WTC11 (cell line): ENCODE results near the gene INCA1. TPM values are rescaled to one million over a fixed set of nuclear protein-coding genes. Genes with fewer than 3 reads are reported as not detected.

Experiments
- ATAC-seq: fragments of 200-7000 bp; cut with Tn5 transposase; 2 replicates; pipeline ENCODE4 v1.10.0; 2021; ENCODE audit warnings: mild to moderate bottlenecking, moderate library complexity
- CTCF ChIA-PET: fragments of 300-600 bp; sonication (Branson Sonifier 250); formaldehyde crosslinking; loops from one replicate; lab custom pipeline; 2021; ENCODE audit warnings: antibody characterized with exemption; lab: Charles Lee
- POLR2A ChIA-PET: fragments of 350-600 bp; sonication (Branson Sonifier 250); formaldehyde crosslinking; loops from one replicate; lab custom pipeline; 2021; ENCODE audit warnings: antibody characterized with exemption; lab: Charles Lee
- DNase-seq: peaks from one replicate; pipeline ENCODE4 v3.0.0; 2021; ENCODE audit warnings: low spot score
- H3K27ac Mint-ChIP-seq: 2 replicates; pipeline ENCODE4 v1.8.0; 2021; ENCODE audit warnings: mixed read lengths
- H3K27me3 Mint-ChIP-seq: 2 replicates; pipeline ENCODE4 v1.8.0; 2021; ENCODE audit warnings: low read depth, mild to moderate bottlenecking, moderate library complexity, mixed read lengths
- H3K36me3 Mint-ChIP-seq: 2 replicates; pipeline ENCODE4 v1.8.0; 2021; ENCODE audit warnings: mixed read lengths
- H3K4me1 Mint-ChIP-seq: 2 replicates; pipeline ENCODE4 v1.8.0; 2022; ENCODE audit warnings: mixed read lengths
- H3K4me3 Mint-ChIP-seq: 2 replicates; pipeline ENCODE4 v1.8.0; 2021; ENCODE audit warnings: mild to moderate bottlenecking, moderate library complexity, mixed read lengths
- H3K9me3 Mint-ChIP-seq: 2 replicates; pipeline ENCODE4 v1.8.0; 2021; ENCODE audit warnings: mixed read lengths
- CREM ChIP-seq: sonication (generic); formaldehyde crosslinking; IDR thresholded peaks from 2 replicates; pipeline ENCODE4 v1.8.1; 2022; ENCODE audit warnings: mild to moderate bottlenecking, missing genetic modification reagents, moderate library complexity
- ESRRA ChIP-seq: sonication (generic); formaldehyde crosslinking; IDR thresholded peaks from 2 replicates; pipeline ENCODE4 v1.8.1; 2022; ENCODE audit warnings: mild to moderate bottlenecking, missing genetic modification reagents, borderline replicate concordance
- FOXJ3 ChIP-seq: sonication (generic); formaldehyde crosslinking; IDR thresholded peaks from 2 replicates; pipeline ENCODE4 v1.9.0; 2021; ENCODE audit warnings: missing genetic modification reagents, mild to moderate bottlenecking, borderline replicate concordance
- FOXK1 ChIP-seq: sonication (generic); formaldehyde crosslinking; IDR thresholded peaks from 2 replicates; pipeline ENCODE4 v1.8.0; 2022; ENCODE audit warnings: mild to moderate bottlenecking, moderate library complexity, missing genetic modification reagents
- GTF2I ChIP-seq: fragments of 250-450 bp; sonication (Bioruptor Pico); conservative IDR thresholded peaks from 2 replicates; pipeline ENCODE4 v1.4.0; 2021; ENCODE audit warnings: mild to moderate bottlenecking
- KAT7 ChIP-seq: sonication (generic); formaldehyde crosslinking; IDR thresholded peaks from 2 replicates; pipeline ENCODE4 v1.8.1; 2023; ENCODE audit warnings: missing genetic modification reagents, mild to moderate bottlenecking, borderline replicate concordance
- MYBL2 ChIP-seq: sonication (generic); formaldehyde crosslinking; IDR thresholded peaks from 2 replicates; pipeline ENCODE4 v1.8.1; 2023; ENCODE audit warnings: mild to moderate bottlenecking, moderate library complexity, missing genetic modification reagents
- NR3C1 ChIP-seq: sonication (generic); formaldehyde crosslinking; conservative IDR thresholded peaks from 2 replicates; pipeline ENCODE4 v1.8.1; 2023; ENCODE audit warnings: low read depth, mild to moderate bottlenecking, missing genetic modification reagents
- RORB ChIP-seq: fragments of 250-450 bp; sonication (Bioruptor Pico); IDR thresholded peaks from 2 replicates; pipeline ENCODE4 v1.9.0; 2021; ENCODE audit warnings: mild to moderate bottlenecking
- SMAD3 ChIP-seq: sonication (generic); formaldehyde crosslinking; IDR thresholded peaks from 2 replicates; pipeline ENCODE4 v1.8.0; 2022; ENCODE audit warnings: missing genetic modification reagents, mild to moderate bottlenecking, borderline replicate concordance
- ZNF396 ChIP-seq: fragments of 250-450 bp; sonication (Bioruptor Pico); IDR thresholded peaks from 2 replicates; pipeline ENCODE4 v1.8.0; 2021; ENCODE audit warnings: mild to moderate bottlenecking, moderate library complexity, borderline replicate concordance
- total RNA-seq: library from RNA; stranded (reverse); gene quantifications from 3 replicates; pipeline ENCODE4 v1.2.3, GENCODE V29; 2021
- TF ChIP-seq, protein P1 (sequence below): sonication (generic); formaldehyde crosslinking; IDR thresholded peaks from 2 replicates; pipeline ENCODE4 v1.8.0; 2022; ENCODE audit warnings: mild to moderate bottlenecking, missing genetic modification reagents
- TF ChIP-seq, protein P2 (sequence below): fragments of 250-450 bp; sonication (Bioruptor Pico); IDR thresholded peaks from 2 replicates; pipeline ENCODE4 v1.9.0; 2021; ENCODE audit warnings: mild to moderate bottlenecking
- TF ChIP-seq, protein P3 (sequence below): fragments of 250-450 bp; sonication (Bioruptor Pico); IDR thresholded peaks from 2 replicates; pipeline ENCODE4 v1.9.0; 2021; ENCODE audit warnings: mild to moderate bottlenecking
- TF ChIP-seq, protein P4 (sequence below): sonication (generic); formaldehyde crosslinking; IDR thresholded peaks from 2 replicates; pipeline ENCODE4 v1.8.1; 2022; ENCODE audit warnings: low read depth, mild to moderate bottlenecking, moderate library complexity, missing genetic modification reagents, borderline replicate concordance
- TF ChIP-seq, protein P5 (sequence below): sonication (generic); formaldehyde crosslinking; IDR thresholded peaks from 2 replicates; pipeline ENCODE4 v1.8.1; 2022; ENCODE audit warnings: low read depth, missing genetic modification reagents, borderline replicate concordance
- TF ChIP-seq, protein P6 (sequence below): sonication (generic); formaldehyde crosslinking; IDR thresholded peaks from 2 replicates; pipeline ENCODE4 v1.8.0; 2023; ENCODE audit warnings: missing genetic modification reagents, mild to moderate bottlenecking, borderline replicate concordance
- TF ChIP-seq, protein P7 (sequence below): sonication (generic); formaldehyde crosslinking; IDR thresholded peaks from 2 replicates; pipeline ENCODE4 v1.8.1; 2022; ENCODE audit warnings: mild to moderate bottlenecking, moderate library complexity, missing genetic modification reagents
- TF ChIP-seq, protein P8 (sequence below): sonication (generic); formaldehyde crosslinking; IDR thresholded peaks from 2 replicates; pipeline ENCODE4 v1.8.0; 2022; ENCODE audit warnings: missing genetic modification reagents

INCA1 gene
- total RNA-seq, 1 experiment from 2014 or later: 0.61 TPM

DNA sequence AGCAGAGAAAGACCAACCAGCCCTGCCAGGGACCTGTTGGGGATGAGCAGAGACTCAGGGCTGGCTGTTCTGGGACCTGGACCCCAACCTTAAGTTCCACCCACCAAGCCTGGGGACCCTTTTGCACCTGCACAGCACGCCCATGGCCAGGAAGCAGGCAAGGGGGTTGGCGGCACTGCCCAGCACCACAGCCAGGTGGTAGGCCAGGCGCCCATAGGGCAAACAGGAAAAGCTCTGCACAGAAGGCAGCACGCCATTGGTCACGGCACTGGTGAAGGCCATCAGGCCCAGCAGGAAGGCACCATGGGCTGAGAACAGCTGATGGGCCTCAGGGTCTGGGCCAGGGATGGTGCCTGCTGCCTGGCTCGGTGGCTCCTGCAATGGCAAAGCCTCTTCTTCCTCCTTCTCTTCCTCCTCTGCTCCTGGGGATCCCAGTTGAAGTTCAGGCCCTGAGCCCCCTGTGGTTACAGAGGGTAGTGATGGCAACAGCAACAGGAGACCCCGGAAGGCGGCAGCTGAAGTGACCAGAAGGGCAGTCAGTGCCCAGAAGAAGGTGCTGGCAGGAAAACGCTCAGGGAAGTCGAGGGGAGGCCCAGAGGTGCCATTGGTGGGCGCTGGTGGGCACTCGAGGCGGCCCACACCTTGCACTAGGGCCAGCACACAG lies 36.2 kb upstream of the INCA1 start:
- H3K4me3 Mint-ChIP-seq: no peak overlapping the region
- H3K9me3 Mint-ChIP-seq: no peaks in the 10 kb centered on the region
- CTCF ChIA-PET: interaction anchor here (2.9 kb wide), 1 partner anchor 125 kb away, joined by 10 read pairs; no protein-coding TSS in a partner anchor
- no peaks in the 10 kb centered on the region for H3K4me1 Mint-ChIP-seq
- POLR2A ChIA-PET: no interaction called here
- no peak for TF ChIP-seq FOXK1 (CRISPR knock-in tag)
- TF ChIP-seq, protein P1, sequence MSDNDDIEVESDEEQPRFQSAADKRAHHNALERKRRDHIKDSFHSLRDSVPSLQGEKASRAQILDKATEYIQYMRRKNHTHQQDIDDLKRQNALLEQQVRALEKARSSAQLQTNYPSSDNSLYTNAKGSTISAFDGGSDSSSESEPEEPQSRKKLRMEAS (CRISPR knock-in tag): no peak
- TF ChIP-seq KAT7 (CRISPR knock-in tag): no peak
- no peak for TF ChIP-seq SMAD3 (CRISPR knock-in tag)
- TF ChIP-seq, protein P2, sequence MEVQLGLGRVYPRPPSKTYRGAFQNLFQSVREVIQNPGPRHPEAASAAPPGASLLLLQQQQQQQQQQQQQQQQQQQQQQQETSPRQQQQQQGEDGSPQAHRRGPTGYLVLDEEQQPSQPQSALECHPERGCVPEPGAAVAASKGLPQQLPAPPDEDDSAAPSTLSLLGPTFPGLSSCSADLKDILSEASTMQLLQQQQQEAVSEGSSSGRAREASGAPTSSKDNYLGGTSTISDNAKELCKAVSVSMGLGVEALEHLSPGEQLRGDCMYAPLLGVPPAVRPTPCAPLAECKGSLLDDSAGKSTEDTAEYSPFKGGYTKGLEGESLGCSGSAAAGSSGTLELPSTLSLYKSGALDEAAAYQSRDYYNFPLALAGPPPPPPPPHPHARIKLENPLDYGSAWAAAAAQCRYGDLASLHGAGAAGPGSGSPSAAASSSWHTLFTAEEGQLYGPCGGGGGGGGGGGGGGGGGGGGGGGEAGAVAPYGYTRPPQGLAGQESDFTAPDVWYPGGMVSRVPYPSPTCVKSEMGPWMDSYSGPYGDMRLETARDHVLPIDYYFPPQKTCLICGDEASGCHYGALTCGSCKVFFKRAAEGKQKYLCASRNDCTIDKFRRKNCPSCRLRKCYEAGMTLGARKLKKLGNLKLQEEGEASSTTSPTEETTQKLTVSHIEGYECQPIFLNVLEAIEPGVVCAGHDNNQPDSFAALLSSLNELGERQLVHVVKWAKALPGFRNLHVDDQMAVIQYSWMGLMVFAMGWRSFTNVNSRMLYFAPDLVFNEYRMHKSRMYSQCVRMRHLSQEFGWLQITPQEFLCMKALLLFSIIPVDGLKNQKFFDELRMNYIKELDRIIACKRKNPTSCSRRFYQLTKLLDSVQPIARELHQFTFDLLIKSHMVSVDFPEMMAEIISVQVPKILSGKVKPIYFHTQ (CRISPR knock-in tag): no peak
- TF ChIP-seq RORB (CRISPR knock-in tag): no peak
- no peak for TF ChIP-seq GTF2I (CRISPR knock-in tag)
- TF ChIP-seq, protein P3, sequence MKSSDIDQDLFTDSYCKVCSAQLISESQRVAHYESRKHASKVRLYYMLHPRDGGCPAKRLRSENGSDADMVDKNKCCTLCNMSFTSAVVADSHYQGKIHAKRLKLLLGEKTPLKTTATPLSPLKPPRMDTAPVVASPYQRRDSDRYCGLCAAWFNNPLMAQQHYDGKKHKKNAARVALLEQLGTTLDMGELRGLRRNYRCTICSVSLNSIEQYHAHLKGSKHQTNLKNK (CRISPR knock-in tag): no peak
- TF ChIP-seq ESRRA (CRISPR knock-in tag): no peak
- TF ChIP-seq, protein P4, sequence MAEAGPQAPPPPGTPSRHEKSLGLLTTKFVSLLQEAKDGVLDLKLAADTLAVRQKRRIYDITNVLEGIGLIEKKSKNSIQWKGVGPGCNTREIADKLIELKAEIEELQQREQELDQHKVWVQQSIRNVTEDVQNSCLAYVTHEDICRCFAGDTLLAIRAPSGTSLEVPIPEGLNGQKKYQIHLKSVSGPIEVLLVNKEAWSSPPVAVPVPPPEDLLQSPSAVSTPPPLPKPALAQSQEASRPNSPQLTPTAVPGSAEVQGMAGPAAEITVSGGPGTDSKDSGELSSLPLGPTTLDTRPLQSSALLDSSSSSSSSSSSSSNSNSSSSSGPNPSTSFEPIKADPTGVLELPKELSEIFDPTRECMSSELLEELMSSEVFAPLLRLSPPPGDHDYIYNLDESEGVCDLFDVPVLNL (CRISPR knock-in tag): no peak
- TF ChIP-seq, protein P5, sequence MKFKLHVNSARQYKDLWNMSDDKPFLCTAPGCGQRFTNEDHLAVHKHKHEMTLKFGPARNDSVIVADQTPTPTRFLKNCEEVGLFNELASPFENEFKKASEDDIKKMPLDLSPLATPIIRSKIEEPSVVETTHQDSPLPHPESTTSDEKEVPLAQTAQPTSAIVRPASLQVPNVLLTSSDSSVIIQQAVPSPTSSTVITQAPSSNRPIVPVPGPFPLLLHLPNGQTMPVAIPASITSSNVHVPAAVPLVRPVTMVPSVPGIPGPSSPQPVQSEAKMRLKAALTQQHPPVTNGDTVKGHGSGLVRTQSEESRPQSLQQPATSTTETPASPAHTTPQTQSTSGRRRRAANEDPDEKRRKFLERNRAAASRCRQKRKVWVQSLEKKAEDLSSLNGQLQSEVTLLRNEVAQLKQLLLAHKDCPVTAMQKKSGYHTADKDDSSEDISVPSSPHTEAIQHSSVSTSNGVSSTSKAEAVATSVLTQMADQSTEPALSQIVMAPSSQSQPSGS (CRISPR knock-in tag): no peak
- TF ChIP-seq NR3C1 (CRISPR knock-in tag): no peak
- TF ChIP-seq FOXJ3 (CRISPR knock-in tag): no peak
- TF ChIP-seq, protein P6, sequence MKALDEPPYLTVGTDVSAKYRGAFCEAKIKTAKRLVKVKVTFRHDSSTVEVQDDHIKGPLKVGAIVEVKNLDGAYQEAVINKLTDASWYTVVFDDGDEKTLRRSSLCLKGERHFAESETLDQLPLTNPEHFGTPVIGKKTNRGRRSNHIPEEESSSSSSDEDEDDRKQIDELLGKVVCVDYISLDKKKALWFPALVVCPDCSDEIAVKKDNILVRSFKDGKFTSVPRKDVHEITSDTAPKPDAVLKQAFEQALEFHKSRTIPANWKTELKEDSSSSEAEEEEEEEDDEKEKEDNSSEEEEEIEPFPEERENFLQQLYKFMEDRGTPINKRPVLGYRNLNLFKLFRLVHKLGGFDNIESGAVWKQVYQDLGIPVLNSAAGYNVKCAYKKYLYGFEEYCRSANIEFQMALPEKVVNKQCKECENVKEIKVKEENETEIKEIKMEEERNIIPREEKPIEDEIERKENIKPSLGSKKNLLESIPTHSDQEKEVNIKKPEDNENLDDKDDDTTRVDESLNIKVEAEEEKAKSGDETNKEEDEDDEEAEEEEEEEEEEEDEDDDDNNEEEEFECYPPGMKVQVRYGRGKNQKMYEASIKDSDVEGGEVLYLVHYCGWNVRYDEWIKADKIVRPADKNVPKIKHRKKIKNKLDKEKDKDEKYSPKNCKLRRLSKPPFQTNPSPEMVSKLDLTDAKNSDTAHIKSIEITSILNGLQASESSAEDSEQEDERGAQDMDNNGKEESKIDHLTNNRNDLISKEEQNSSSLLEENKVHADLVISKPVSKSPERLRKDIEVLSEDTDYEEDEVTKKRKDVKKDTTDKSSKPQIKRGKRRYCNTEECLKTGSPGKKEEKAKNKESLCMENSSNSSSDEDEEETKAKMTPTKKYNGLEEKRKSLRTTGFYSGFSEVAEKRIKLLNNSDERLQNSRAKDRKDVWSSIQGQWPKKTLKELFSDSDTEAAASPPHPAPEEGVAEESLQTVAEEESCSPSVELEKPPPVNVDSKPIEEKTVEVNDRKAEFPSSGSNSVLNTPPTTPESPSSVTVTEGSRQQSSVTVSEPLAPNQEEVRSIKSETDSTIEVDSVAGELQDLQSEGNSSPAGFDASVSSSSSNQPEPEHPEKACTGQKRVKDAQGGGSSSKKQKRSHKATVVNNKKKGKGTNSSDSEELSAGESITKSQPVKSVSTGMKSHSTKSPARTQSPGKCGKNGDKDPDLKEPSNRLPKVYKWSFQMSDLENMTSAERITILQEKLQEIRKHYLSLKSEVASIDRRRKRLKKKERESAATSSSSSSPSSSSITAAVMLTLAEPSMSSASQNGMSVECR: no peak
- TF ChIP-seq, protein P7, sequence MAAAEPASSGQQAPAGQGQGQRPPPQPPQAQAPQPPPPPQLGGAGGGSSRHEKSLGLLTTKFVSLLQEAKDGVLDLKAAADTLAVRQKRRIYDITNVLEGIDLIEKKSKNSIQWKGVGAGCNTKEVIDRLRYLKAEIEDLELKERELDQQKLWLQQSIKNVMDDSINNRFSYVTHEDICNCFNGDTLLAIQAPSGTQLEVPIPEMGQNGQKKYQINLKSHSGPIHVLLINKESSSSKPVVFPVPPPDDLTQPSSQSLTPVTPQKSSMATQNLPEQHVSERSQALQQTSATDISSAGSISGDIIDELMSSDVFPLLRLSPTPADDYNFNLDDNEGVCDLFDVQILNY (CRISPR knock-in tag): no peak
- TF ChIP-seq ZNF396 (CRISPR knock-in tag): no peak
- no peak for TF ChIP-seq MYBL2 (CRISPR knock-in tag)
- TF ChIP-seq, protein P8, sequence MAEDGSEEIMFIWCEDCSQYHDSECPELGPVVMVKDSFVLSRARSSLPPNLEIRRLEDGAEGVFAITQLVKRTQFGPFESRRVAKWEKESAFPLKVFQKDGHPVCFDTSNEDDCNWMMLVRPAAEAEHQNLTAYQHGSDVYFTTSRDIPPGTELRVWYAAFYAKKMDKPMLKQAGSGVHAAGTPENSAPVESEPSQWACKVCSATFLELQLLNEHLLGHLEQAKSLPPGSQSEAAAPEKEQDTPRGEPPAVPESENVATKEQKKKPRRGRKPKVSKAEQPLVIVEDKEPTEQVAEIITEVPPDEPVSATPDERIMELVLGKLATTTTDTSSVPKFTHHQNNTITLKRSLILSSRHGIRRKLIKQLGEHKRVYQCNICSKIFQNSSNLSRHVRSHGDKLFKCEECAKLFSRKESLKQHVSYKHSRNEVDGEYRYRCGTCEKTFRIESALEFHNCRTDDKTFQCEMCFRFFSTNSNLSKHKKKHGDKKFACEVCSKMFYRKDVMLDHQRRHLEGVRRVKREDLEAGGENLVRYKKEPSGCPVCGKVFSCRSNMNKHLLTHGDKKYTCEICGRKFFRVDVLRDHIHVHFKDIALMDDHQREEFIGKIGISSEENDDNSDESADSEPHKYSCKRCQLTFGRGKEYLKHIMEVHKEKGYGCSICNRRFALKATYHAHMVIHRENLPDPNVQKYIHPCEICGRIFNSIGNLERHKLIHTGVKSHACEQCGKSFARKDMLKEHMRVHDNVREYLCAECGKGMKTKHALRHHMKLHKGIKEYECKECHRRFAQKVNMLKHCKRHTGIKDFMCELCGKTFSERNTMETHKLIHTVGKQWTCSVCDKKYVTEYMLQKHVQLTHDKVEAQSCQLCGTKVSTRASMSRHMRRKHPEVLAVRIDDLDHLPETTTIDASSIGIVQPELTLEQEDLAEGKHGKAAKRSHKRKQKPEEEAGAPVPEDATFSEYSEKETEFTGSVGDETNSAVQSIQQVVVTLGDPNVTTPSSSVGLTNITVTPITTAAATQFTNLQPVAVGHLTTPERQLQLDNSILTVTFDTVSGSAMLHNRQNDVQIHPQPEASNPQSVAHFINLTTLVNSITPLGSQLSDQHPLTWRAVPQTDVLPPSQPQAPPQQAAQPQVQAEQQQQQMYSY (CRISPR knock-in tag): no peak
- TF ChIP-seq CREM (CRISPR knock-in tag): no peak
- DNase-seq (peak; percentile 19), ATAC-seq (no peak)
- peaks cover 26% of the 10 kb centered on the region for H3K27me3 Mint-ChIP-seq
- H3K27ac Mint-ChIP-seq: no peak overlapping the region
- H3K36me3 Mint-ChIP-seq: no peaks in the 10 kb centered on the region
